Stimulated activated CD8-positive, alpha-beta memory T cell treated with anti-CD3 and anti-CD28 coated beads, Interleukin-7, amount 100 ng/mL, for 24 hours (primary cell): Measurements from ENCODE around the gene FAM50B.
"Not testable (repeated sequence)": the region's sequence is repeated elsewhere in the genome, so short reads cannot be mapped to it uniquely, and the experiment has no call there.

Experiments used
- DNase-seq: peaks from one replicate; pipeline ENCODE4 v3.0.0-alpha.2; 2020; ENCODE audit warnings: low read depth

The FAM50B gene

DNA sequence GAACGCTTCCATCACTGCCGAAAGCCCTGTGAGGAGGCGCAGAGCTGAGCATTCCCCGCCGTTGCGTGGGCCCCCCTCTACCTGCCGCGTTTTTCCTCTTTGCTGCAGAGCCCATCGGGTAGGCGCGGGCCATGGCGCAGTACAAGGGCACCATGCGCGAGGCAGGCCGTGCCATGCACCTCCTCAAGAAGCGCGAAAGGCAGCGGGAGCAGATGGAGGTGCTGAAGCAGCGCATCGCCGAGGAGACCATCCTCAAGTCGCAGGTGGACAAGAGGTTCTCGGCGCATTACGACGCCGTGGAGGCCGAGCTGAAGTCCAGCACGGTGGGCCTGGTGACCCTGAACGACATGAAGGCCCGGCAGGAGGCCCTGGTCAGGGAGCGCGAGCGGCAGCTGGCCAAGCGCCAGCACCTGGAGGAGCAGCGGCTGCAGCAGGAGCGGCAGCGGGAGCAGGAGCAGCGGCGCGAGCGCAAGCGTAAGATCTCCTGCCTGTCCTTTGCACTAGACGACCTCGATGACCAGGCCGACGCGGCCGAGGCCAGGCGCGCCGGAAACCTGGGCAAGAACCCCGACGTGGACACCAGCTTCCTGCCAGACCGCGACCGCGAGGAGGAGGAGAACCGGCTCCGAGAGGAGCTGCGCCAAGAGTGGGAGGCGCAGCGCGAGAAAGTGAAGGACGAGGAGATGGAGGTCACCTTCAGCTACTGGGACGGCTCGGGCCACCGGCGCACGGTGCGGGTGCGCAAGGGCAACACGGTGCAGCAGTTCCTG lies 693 bp downstream of the FAM50B start:
- DNase-seq = no peak

DNA sequence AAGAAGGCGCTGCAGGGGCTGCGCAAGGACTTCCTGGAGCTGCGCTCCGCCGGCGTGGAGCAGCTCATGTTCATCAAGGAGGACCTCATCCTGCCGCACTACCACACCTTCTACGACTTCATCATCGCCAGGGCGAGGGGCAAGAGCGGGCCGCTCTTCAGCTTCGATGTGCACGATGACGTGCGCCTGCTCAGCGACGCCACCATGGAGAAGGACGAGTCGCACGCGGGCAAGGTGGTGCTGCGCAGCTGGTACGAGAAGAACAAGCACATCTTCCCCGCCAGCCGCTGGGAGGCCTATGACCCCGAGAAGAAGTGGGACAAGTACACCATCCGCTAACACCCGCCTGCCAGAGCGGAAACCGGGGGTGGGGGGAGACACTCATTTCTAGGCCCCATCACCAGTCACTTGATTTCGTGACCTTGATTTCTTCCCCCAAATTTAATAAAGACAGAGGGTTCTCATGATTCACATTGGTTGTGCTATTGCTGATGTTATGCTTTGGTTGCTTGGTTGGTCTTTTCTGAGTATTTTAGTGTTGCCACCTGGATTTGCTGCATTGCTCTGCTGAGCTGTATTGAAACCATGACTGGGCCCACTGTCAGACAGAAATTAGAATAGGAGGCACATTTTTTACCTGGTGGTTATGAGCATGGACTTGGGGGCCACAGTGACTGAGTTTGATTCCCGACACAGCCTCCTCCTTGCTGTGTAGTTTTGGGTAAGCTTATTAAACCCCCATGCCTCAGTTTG lies 1.5 kb downstream of the FAM50B start:
- no peak for DNase-seq

DNA sequence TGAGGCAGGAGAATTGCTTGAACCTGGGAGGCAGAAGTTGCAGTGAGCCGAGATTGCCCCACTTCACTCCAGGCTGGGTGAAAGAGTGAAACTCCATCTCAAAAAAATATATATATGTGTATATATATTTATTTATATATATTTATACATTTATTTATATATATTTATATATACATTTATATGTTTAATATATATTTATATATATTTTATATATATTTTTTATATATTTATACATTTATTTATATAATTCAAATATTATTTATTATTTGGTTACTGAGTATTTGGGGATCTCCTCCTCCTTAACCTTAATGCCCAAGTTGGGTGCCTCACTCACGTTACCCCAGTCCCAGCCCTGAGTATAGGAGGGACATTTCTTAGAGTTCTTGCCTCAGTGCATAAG lies 2.7 kb downstream of the FAM50B start:
- DNase-seq = no peak

GRCh38 chr6:3852391-3852790 lies 3.2 kb downstream of the FAM50B start:
- DNase-seq = no peak

- DNase-seq = no peak
These were observed 6.7 kb downstream of the FAM50B start for GRCh38 chr6:3855866-3856265.

- DNase-seq = no peak
These were observed 7.4 kb downstream of the FAM50B start for GRCh38 chr6:3856576-3856975.

GRCh38 chr6:3857468-3858456 lies 8.6 kb downstream of the FAM50B start:
- no peak for DNase-seq

GRCh38 chr6:3859878-3860552 lies 10.8 kb downstream of the FAM50B start:
- no peak for DNase-seq

DNA sequence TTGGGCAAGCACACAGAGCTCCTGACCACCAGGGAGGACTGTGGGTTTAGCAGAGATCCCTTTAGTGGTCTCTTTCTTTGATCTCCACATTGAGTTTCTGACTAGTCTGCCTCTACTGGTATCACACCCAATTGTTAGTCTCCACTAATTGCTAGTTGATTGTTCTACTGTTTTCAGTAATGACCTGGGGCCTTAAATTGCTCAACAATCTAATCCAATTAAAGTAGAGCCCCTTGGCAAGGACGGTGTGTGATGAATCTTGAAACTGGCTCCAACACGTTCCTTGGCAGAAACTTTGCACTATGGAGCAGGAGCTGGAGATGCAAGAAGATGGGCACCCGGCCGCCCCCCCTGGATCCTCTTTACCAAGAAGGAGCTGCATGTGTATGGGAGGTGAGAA lies 12.3 kb downstream of the FAM50B start:
- DNase-seq = no peak

- no peak for DNase-seq
These were observed 12.9 kb downstream of the FAM50B start for GRCh38 chr6:3862038-3862437.

DNA sequence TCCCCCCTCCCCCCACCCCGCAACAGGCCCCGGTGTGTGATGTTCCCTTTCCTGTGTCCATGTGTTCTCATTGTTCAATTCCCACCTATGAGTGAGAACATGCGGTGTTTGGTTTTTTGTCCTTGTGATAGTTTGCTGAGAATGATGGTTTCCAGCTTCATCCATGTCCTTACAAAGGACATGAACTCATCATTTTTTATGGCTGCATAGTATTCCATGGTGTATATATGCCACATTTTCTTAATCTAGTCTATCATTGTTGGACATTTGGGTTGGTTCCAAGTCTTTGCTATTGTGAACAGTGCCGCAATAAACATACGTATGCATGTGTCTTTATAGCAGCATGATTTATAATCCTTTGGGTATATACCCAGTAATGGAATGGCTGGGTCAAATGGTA lies 14.1 kb downstream of the FAM50B start:
- not testable (repeated sequence) for DNase-seq

DNA sequence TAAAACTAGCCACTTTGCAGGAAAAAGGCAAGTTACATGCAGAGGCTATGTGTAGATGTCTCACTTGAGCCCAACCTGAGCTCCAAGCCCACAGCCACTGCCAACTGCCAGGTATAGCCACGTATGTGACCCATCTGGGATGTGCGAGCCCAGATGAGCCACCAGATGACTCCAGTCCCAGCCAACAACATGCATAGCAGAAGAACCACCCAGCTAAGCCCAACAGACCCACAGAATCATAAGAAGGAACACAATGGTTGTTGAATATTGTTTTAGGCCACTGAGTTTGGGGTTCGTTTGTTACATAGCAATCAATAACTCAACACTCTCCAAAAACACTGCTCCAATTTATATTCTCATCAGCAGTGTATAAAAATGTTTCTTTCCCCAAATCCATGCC lies 16.3 kb downstream of the FAM50B start:
- no peak for DNase-seq

- no peak for DNase-seq
These were observed 18.7 kb downstream of the FAM50B start for GRCh38 chr6:3867641-3868502.

DNA sequence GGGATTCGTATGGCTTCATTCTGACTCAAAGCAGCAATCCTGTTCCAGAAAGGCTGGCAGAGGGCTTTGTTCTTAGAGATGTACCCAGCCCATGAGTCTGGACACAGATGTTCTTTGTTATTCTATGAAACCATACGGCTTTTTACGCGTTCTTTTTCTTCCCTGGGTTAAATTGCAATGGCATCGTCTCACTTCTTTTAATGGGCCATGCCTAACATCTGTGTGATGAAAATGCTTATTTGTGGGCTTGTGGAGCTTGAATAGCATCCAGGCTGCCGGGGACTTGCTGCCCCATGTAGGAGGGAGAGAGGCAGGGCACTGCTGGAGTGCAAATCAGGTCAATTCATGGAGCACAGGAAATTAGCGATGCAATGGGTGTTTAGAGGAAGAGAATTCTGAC lies 19.4 kb downstream of the FAM50B start:
- DNase-seq = no peak

DNA sequence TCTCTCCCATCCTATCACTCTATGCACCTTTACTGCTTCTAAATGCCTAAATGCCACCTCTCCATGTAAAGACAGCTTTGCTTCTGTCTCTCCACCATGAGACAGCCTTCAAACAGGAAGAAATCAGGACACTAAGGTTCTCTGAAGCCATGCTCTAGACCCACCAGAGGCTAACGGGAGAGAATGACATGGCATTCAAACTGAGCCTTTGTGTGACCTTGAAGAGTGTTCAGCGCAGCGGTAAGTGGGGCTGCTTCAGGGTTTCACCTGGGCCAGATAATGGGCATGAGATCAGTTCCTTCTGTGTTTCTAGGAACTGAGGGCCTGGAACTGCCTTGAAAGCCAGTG lies 20.1 kb downstream of the FAM50B start:
- no peak for DNase-seq

DNA sequence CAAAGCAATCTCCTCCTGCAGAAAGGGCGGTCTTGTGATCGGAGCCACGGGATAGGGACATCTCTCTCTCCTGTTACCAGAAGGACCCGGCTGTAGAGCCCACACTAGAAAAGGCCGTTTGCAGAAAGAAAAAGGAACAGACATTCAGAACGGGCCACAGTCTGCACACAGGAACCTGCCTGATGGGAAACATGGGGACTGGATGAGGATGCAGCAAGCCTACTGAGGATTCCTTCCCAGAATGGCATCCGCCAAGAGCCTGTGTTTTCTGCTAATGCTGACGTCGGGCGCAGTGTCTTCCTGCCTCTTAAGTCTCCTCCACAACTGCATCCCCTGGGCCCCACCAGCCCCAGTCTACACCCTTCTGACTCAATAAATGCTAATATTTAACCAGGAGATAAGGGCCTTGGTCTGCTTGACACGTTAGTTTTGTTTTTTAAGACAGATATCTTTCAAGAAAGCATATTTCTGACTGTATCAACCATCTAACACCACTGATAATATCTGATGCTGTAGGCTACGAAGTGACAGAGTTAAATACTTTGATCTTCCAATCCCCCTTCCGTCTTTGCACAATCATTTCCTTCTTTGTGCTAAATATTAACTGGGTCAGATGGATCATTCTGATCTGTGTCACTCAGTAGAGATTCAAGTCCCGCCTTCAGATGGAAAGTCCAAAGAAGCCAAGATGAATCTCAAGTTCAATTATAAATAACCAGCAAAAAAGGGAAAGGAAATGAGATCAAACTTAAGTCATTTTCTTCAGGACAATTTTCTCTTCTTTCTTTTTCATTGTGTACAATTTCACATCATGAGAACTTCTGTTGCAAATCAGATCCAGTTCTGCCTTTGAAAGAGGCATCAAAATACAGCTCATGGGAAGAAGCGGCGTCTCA lies 20.7 kb downstream of the FAM50B start:
- DNase-seq = peak; percentile 16

- no peak for DNase-seq
These were observed 21.4 kb downstream of the FAM50B start for GRCh38 chr6:3870528-3870925.

GRCh38 chr6:3871515-3871914 lies 22.3 kb downstream of the FAM50B start:
- DNase-seq = no peak

DNA sequence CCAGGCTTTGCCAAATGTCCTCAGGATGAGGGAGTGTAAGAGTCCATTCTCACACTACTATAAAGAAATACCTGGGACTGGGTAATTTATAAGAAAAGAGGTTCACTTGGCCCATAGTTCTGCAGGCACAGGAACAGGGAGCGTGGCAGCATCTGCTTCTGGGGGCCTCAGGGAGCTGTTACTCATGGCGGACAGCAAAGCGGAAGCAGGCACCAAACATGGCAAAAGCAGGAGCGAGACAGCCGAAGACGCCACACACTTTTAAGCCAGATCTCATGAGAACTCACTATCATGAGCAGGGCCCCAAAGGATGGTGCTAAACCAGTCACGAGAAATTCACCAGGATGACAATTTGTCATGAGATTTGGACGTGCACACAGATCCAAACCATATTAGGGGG lies 22.8 kb downstream of the FAM50B start:
- DNase-seq = no peak

DNA sequence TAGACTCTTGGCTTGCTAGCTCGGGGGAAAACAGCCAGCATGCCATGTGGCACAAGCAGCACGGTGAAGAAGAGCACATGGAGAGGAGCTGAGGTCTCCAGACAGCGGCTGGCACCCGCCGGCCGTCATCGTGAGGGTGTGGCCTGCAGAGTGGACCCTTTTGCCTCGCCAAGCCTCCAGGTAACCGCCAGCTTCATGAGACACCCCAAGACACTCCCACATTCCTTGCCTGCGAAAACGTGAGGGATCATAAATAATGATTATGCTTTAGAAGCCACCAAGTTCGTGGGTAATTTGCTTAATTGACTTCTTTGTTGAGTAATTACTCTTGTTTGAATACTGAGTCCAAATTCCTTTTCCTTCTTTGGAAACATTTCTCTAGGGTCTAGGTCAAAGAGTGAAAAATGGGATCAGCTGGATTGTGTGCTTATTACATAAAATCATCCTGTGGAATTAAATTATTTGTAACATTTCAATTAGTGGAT lies 23.2 kb downstream of the FAM50B start:
- no peak for DNase-seq
